HG02852 (cell line): ENCODE data around the gene IL20RA.
"Not testable (repeated sequence)": the region's sequence is repeated elsewhere in the genome, so short reads cannot be mapped to it uniquely, and the experiment has no call there.

Source experiments
- ATAC-seq: cut with Tn5 transposase; IDR thresholded peaks from one replicate; pipeline ENCODE4 v1.9.1; 2021; ENCODE audit warnings: mild to moderate bottlenecking, moderate library complexity; ENCODE audit not compliant: unreplicated experiment

IL20RA gene

GRCh38 chr6:137044366-137045221, at the start of gene IL20RA:
Gene IL20RA (minus strand): TSS chr6:137044965. CDS start chr6:137044728, 237 bp downstream.
- ATAC-seq, result no peak

- no peak for ATAC-seq
These were observed 48.7 kb upstream of the IL20RA start for GRCh38 chr6:137093183-137094069.

GRCh38 chr6:137092018-137092417, 47.3 kb upstream of the IL20RA start:
- ATAC-seq, result no peak

- ATAC-seq, result no peak
These were observed 44.5 kb upstream of the IL20RA start for GRCh38 chr6:137089305-137089704.

- no peak for ATAC-seq
These were observed 43.1 kb upstream of the IL20RA start for GRCh38 chr6:137087902-137088301.

- ATAC-seq, result no peak
These were observed 41.3 kb upstream of the IL20RA start for GRCh38 chr6:137086031-137086430.

- no peak for ATAC-seq
These were observed 40.3 kb upstream of the IL20RA start for GRCh38 chr6:137084865-137085617.

- no peak for ATAC-seq
These were observed 39.3 kb upstream of the IL20RA start for GRCh38 chr6:137084090-137084489.

- no peak for ATAC-seq
These were observed 37.2 kb upstream of the IL20RA start for GRCh38 chr6:137081997-137082396.

- ATAC-seq, result no peak
These were observed 35.9 kb upstream of the IL20RA start for GRCh38 chr6:137080711-137081110.

GRCh38 chr6:137076277-137077068, 31.7 kb upstream of the IL20RA start:
- ATAC-seq, result peak; percentile 100

- ATAC-seq, result not testable (repeated sequence)
These were observed 31.0 kb upstream of the IL20RA start for GRCh38 chr6:137075790-137076189.

- no peak for ATAC-seq
These were observed 25.5 kb upstream of the IL20RA start for GRCh38 chr6:137070303-137070702.

GRCh38 chr6:137067399-137067798, 22.6 kb upstream of the IL20RA start:
- ATAC-seq, result no peak

- ATAC-seq, result no peak
These were observed 13.3 kb upstream of the IL20RA start for GRCh38 chr6:137058037-137058436.

GRCh38 chr6:137056121-137056880, 11.5 kb upstream of the IL20RA start:
- ATAC-seq, result no peak

GRCh38 chr6:137051790-137052472, 7.2 kb upstream of the IL20RA start:
- ATAC-seq, result no peak

GRCh38 chr6:137049095-137049494, 4.3 kb upstream of the IL20RA start:
- no peak for ATAC-seq

- no peak for ATAC-seq
These were observed 2.2 kb upstream of the IL20RA start for GRCh38 chr6:137046871-137047412.
